Transverse colon (tissue), 4 donors: ENCODE data around the gene HIGD2A. TPM values are rescaled to one million over a fixed set of nuclear protein-coding genes. Genes with fewer than 3 reads are reported as not detected.
A peak's percentile ranks its signal among the peaks of the same experiment; 100 is the strongest.

Experiments used
- DNase-seq: peaks from one replicate; pipeline ENCODE4 v3.0.0-alpha.2; 2019
- H3K27ac ChIP-seq, 4 donors: fragments of 200-600 bp; sonication (generic); 2 replicates each; pipeline ENCODE4 v1.5.1; 2016 to 2018; ENCODE audit warnings: inconsistent platforms in 4 of 4
- H3K27me3 ChIP-seq: fragments of 200-600 bp; sonication (generic); 2 replicates; pipeline ENCODE4 v1.5.1; 2017; ENCODE audit warnings: inconsistent platforms
- H3K36me3 ChIP-seq, 4 donors: fragments of 200-600 bp; sonication (generic); 2 replicates each; pipeline ENCODE4 v1.5.1; 2017 to 2019; ENCODE audit warnings: inconsistent platforms in 4 of 4
- H3K4me1 ChIP-seq, 4 donors: fragments of 200-600 bp; sonication (generic); 2 replicates each; pipeline ENCODE4 v1.5.1; 2017 to 2020; ENCODE audit warnings: inconsistent platforms in 4 of 4
- H3K4me3 ChIP-seq, 4 donors: fragments of 200-600 bp; sonication (generic); 1 replicate in 1 of 4; 2 replicates in 3 of 4; pipeline versions ENCODE4 v1.5.1 to v1.6.1; 2017 to 2019; ENCODE audit warnings: inconsistent platforms in 4 of 4
- H3K9me3 ChIP-seq, 2 donors: fragments of 200-600 bp; sonication (generic); 2 replicates each; pipeline ENCODE4 v1.5.1; 2017 to 2019; ENCODE audit warnings: inconsistent platforms in 2 of 2
- EP300 ChIP-seq: sonication (generic); formaldehyde crosslinking; IDR thresholded peaks from one replicate; pipeline ENCODE4 v1.6.1; 2017; ENCODE audit warnings: antibody characterized with exemption, low read depth
- POLR2A ChIP-seq: fragments of 450-650 bp; IDR thresholded peaks from one replicate; pipeline ENCODE4 v1.6.1; 2016; ENCODE audit warnings: antibody characterized with exemption, mild to moderate bottlenecking, moderate library complexity
- POLR2AphosphoS5 ChIP-seq, 3 donors: sonication (generic); formaldehyde crosslinking; IDR thresholded peaks; one replicate each; pipeline ENCODE4 v1.6.1; 2016; ENCODE audit warnings: antibody characterized with exemption in 3 of 3
- WGBS, 2 donors: methylation state at CpG; one replicate each; pipeline ENCODE4 v1.1.5; 2018; ENCODE audit warnings: low coverage in 1 of 2; 5-methylcytosine and 5-hydroxymethylcytosine counted together
- in situ Hi-C, 4 donors: fragments of 200-750 bp; cut with MboI; loops; one replicate each; pipeline versions ENCODE4 v1.15.0 to v1.15.1; 2017; ENCODE audit warnings: low sequenced_read_pairs in 3 of 4, low pct_ligation_motif_present in 1 of 4, low pct_unique_long_range_greater_than_20kb in 1 of 4
- intact Hi-C: fragments of 100-400 bp; cut with DNase I; formaldehyde crosslinking; loops from one replicate; pipeline ENCODE4 v1.15.1; 2023; ENCODE audit warnings: low total_unique reads
- total RNA-seq, 4 donors: library from RNA; depleted of rRNA; stranded (reverse); fragments of >200 nt; gene quantifications; one replicate each; pipeline ENCODE4 v1.1.0, GENCODE V29; 2016
- TF ChIP-seq, protein P1 (sequence below), 5 experiments: fragments of 200-600 bp in 3 of 5; fragments of 450-650 bp in 2 of 5; sonication (generic) in 3 of 5; IDR thresholded peaks; 1 replicate in 2 of 5; 2 replicates in 3 of 5; pipeline ENCODE4 v1.5.1; 2016 to 2017; ENCODE audit warnings: antibody characterized with exemption in 5 of 5, inconsistent platforms in 3 of 5, mild to moderate bottlenecking in 2 of 5, moderate library complexity in 1 of 5

Gene HIGD2A
- total RNA-seq, 4 donors from 2014 or later: 158 to 320 (median 207) TPM

DNA sequence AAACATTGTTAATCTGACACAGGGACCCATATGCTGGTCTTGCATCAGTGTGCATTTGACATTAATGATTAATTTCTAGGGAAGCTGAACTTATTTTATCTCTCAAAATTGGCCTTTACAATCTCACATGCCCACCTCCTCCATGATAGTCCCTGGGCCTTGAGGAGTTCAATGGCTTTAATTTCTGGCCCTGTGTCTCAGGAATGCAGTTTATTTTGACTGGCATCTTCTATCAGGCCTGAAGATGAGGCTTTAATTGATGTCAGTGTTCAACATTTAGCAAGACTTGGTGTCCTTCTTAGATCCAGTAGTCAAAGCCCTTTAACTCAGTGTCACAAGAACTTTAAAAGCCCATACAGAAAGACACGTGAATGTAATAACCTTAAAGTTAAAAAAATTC lies 38.3 kb downstream of the HIGD2A start:
- in situ Hi-C loops (no loop called here), intact Hi-C loops (no loop called here)
- H3K4me3 ChIP-seq: no peak overlapping the region
- H3K27ac ChIP-seq: peak overlapping the region in 2 of 4 donors; percentile 53 to 54
- WGBS, 2 donors: 85 to 100% methylated on average over 1 of the region's 1 CpG
- no peaks in the 10 kb centered on the region for H3K27me3 ChIP-seq
- TF ChIP-seq, protein P1, sequence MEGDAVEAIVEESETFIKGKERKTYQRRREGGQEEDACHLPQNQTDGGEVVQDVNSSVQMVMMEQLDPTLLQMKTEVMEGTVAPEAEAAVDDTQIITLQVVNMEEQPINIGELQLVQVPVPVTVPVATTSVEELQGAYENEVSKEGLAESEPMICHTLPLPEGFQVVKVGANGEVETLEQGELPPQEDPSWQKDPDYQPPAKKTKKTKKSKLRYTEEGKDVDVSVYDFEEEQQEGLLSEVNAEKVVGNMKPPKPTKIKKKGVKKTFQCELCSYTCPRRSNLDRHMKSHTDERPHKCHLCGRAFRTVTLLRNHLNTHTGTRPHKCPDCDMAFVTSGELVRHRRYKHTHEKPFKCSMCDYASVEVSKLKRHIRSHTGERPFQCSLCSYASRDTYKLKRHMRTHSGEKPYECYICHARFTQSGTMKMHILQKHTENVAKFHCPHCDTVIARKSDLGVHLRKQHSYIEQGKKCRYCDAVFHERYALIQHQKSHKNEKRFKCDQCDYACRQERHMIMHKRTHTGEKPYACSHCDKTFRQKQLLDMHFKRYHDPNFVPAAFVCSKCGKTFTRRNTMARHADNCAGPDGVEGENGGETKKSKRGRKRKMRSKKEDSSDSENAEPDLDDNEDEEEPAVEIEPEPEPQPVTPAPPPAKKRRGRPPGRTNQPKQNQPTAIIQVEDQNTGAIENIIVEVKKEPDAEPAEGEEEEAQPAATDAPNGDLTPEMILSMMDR (IDR thresholded peaks at IDR 0.05): no peak
- TF ChIP-seq EP300 (no peak), POLR2A (no peak), POLR2AphosphoS5 (IDR thresholded peaks at IDR 0.05) (no peak)
- DNase-seq: no peak
- no peaks in the 10 kb centered on the region for H3K36me3 ChIP-seq
- H3K9me3 ChIP-seq: no peaks in the 10 kb centered on the region
- H3K4me1 ChIP-seq: peaks cover 2 to 20% (median 4%) of the 10 kb centered on the region in 4 donors

GRCh38 chr5:176427971-176428370 lies 39.4 kb downstream of the HIGD2A start:
- H3K36me3 ChIP-seq: no peaks in the 10 kb centered on the region
- no peaks in the 10 kb centered on the region for H3K27me3 ChIP-seq
- no peak for TF ChIP-seq POLR2A
- TF ChIP-seq POLR2AphosphoS5 (IDR thresholded peaks at IDR 0.05): peak in 1 of 3 donors; percentile 14
- no peak for TF ChIP-seq EP300
- TF ChIP-seq, protein P1 (IDR thresholded peaks at IDR 0.05): no peak
- in situ Hi-C loops (no loop called here), intact Hi-C loops (no loop called here)
- DNase-seq: no peak
- peak overlapping the region in 3 of 4 donors; percentile 31 to 55 (median 53) for H3K27ac ChIP-seq
- WGBS, 2 donors: 24 to 51% methylated on average over 1 to 4 of the region's 4 CpGs
- no peak overlapping the region for H3K4me3 ChIP-seq
- no peaks in the 10 kb centered on the region for H3K9me3 ChIP-seq
- peaks cover 2 to 20% (median 4%) of the 10 kb centered on the region in 4 donors for H3K4me1 ChIP-seq

DNA sequence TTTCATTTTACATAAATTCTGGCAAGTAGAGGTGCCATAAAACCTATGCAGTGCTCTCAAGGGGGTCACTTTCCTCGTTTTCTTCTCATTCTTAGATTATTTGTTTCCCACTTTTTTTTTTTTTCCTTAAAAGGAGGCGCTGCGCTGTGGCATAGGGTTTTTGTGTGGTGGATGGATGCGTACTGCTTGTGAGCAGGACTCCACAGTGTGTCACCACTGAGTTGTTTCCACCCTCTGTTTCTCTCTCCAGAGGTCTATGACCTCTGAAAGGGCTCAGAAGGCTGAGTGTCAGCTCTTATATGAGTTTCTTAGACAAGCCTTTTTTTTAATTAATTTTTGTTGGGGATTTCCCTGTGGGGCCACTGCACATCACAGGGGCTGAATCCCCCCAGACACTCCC lies 41.4 kb downstream of the HIGD2A start:
- no peak overlapping the region for H3K27ac ChIP-seq
- no peaks in the 10 kb centered on the region for H3K9me3 ChIP-seq
- TF ChIP-seq, protein P1 (IDR thresholded peaks at IDR 0.05): no peak
- TF ChIP-seq POLR2A: no peak
- no peak for TF ChIP-seq POLR2AphosphoS5 (IDR thresholded peaks at IDR 0.05)
- TF ChIP-seq EP300: no peak
- no peaks in the 10 kb centered on the region for H3K27me3 ChIP-seq
- H3K4me1 ChIP-seq: peaks cover 0 to 13% (median 4%) of the 10 kb centered on the region in 4 donors
- WGBS, 2 donors: 60 to 62% methylated on average over 4 of the region's 4 CpGs
- no peak overlapping the region for H3K4me3 ChIP-seq
- no peaks in the 10 kb centered on the region for H3K36me3 ChIP-seq
- no peak for DNase-seq
- in situ Hi-C loops (no loop called here), intact Hi-C loops (no loop called here)

DNA sequence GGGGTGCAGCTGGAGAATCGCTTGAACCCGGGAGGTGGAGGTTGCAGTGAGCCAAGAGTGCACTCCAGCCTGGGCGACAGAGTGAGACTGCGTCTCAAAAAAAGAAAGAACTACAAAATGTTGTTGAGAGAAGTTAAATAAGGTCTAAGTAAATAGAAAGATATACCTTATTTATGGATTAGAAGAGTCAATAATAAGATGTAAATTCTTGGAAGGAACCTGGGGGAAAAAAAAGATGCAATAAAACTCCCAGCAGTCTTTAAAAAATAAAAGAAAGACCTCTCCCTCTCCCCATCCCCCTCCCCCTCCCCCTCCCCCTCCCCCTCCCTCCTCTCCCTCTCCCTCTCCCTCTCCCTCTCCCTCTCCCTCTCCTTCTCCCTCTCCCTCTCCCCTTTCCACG lies 44.2 kb downstream of the HIGD2A start:
- Histone ChIP-seq H3K4me1 (peaks cover 0 to 6% (median under 1%) of the 10 kb centered on the region in 4 donors), H3K9me3 (no peaks in the 10 kb centered on the region), H3K27ac (no peak overlapping the region), H3K4me3 (no peak overlapping the region), H3K27me3 (no peaks in the 10 kb centered on the region), H3K36me3 (no peaks in the 10 kb centered on the region)
- DNase-seq: no peak
- 88 to 91% methylated on average over 4 to 5 of the region's 5 CpGs for WGBS, 2 donors
- in situ Hi-C loops: no loop called here
- intact Hi-C loops: no loop called here
- TF ChIP-seq POLR2AphosphoS5 (IDR thresholded peaks at IDR 0.05) (no peak), EP300 (no peak), POLR2A (no peak)
- TF ChIP-seq, protein P1 (IDR thresholded peaks at IDR 0.05): no peak
